ENCODE measurements around the gene PDE1A. TPM values are rescaled to one million over a fixed set of nuclear protein-coding genes. Genes with fewer than 3 reads are reported as not detected.

PDE1A gene
- total RNA-seq, 2 experiments from 2014 or later: not detected

DNA sequence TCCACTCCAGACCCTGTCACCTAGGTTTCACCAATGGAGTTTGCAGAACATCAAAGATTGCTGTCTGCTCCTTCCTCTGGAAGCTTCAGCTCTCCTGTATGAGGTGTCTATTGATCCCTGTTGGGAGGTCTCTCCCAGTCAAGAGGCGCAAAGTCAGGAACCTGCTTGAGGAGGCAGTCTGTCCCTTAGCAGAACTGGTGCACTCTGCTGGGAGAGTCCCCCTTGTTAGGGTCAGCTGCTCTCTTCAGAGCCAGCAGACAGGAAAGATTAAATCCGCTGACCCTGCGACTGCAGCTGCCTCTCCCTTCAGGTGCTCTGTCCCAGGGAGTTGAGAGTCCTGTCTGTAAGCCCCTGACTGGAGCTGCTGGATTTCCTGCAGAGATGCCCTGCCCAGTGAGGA is 245.5 kb downstream of the PDE1A start:
- no peaks in the 10 kb centered on the region for H3K79me2 ChIP-seq (ENCODE audit: insufficient read depth, low read depth, low read length)
- H3K4me2 ChIP-seq (ENCODE audit: low read length): no peak overlapping the region
- H3K36me3 ChIP-seq (ENCODE audit: insufficient read depth, low read length): no peaks in the 10 kb centered on the region
- no peaks in the 10 kb centered on the region for H3K9me2 ChIP-seq (ENCODE audit: insufficient read depth, low read length)
- CTCF ChIA-PET (ENCODE audit: unreplicated experiment): no interaction called here
- H3K27ac ChIP-seq (ENCODE audit: low read depth, low read length, poor library complexity, severe bottlenecking): no peak overlapping the region
- H3K9me3 ChIP-seq (ENCODE audit: low read length): no peaks in the 10 kb centered on the region
- no TSS peak for BruUV-seq (replicated peaks)
- H3K4me1 ChIP-seq (ENCODE audit: insufficient read depth, low read length, poor library complexity, severe bottlenecking): no peaks in the 10 kb centered on the region
- no peak overlapping the region for H2AFZ ChIP-seq (ENCODE audit: low read length)
- TF ChIP-seq EZH2phosphoT487 (IDR thresholded peaks at IDR 0.05; ENCODE audit: borderline replicate concordance, low read depth, low read length): no peak
- no peaks in the 10 kb centered on the region for H4K20me1 ChIP-seq (ENCODE audit: insufficient read depth, low read length)
- H3K4me3 ChIP-seq (ENCODE audit: low read depth, low read length, poor library complexity, severe bottlenecking): no peak overlapping the region
- DNase-seq (ENCODE audit: low spot score): no peak
- POLR2A ChIA-PET: no interaction called here
- intact Hi-C loops (cut with micrococcal nuclease; ENCODE audit: unreplicated experiment): no loop called here

DNA sequence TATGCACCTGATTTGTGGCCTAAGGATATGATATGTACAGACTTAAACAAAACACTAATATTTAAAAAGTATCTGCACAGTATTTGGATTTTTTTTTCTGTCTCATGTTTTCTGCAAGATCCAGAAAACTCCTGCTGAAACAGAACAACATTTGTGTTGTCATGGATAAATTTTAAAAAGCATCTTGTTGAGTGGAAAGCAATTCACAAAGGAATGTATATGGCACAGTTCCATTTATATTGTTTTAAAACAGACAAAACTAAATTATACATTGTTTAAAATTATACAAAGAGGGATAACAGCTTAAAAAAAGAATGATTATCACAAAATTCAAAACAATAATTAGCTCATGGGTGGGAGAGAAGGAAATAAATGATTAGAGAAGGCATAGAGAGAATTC is 247.7 kb downstream of the PDE1A start:
- no peaks in the 10 kb centered on the region for H3K79me2 ChIP-seq (ENCODE audit: insufficient read depth, low read depth, low read length)
- H2AFZ ChIP-seq (ENCODE audit: low read length): no peak overlapping the region
- no peaks in the 10 kb centered on the region for H3K36me3 ChIP-seq (ENCODE audit: insufficient read depth, low read length)
- H3K9me3 ChIP-seq (ENCODE audit: low read length): no peaks in the 10 kb centered on the region
- no TSS peak for BruUV-seq (replicated peaks)
- H3K4me3 ChIP-seq (ENCODE audit: low read depth, low read length, poor library complexity, severe bottlenecking): no peak overlapping the region
- POLR2A ChIA-PET: interaction anchor here (0.7 to 1.6 kb wide), 2 partner anchors 10 to 401 kb away, joined by 3 read pairs; no protein-coding TSS in a partner anchor
- no peaks in the 10 kb centered on the region for H3K4me1 ChIP-seq (ENCODE audit: insufficient read depth, low read length, poor library complexity, severe bottlenecking)
- H3K9me2 ChIP-seq (ENCODE audit: insufficient read depth, low read length): no peaks in the 10 kb centered on the region
- H3K4me2 ChIP-seq (ENCODE audit: low read length): no peak overlapping the region
- DNase-seq (ENCODE audit: low spot score): no peak
- no peak overlapping the region for H3K27ac ChIP-seq (ENCODE audit: low read depth, low read length, poor library complexity, severe bottlenecking)
- H4K20me1 ChIP-seq (ENCODE audit: insufficient read depth, low read length): no peaks in the 10 kb centered on the region
- CTCF ChIA-PET (ENCODE audit: unreplicated experiment): no interaction called here
- intact Hi-C loops (cut with micrococcal nuclease; ENCODE audit: unreplicated experiment): no loop called here
- no peak for TF ChIP-seq EZH2phosphoT487 (IDR thresholded peaks at IDR 0.05; ENCODE audit: borderline replicate concordance, low read depth, low read length)
- TF ChIP-seq, protein P1, sequence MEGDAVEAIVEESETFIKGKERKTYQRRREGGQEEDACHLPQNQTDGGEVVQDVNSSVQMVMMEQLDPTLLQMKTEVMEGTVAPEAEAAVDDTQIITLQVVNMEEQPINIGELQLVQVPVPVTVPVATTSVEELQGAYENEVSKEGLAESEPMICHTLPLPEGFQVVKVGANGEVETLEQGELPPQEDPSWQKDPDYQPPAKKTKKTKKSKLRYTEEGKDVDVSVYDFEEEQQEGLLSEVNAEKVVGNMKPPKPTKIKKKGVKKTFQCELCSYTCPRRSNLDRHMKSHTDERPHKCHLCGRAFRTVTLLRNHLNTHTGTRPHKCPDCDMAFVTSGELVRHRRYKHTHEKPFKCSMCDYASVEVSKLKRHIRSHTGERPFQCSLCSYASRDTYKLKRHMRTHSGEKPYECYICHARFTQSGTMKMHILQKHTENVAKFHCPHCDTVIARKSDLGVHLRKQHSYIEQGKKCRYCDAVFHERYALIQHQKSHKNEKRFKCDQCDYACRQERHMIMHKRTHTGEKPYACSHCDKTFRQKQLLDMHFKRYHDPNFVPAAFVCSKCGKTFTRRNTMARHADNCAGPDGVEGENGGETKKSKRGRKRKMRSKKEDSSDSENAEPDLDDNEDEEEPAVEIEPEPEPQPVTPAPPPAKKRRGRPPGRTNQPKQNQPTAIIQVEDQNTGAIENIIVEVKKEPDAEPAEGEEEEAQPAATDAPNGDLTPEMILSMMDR (conservative IDR thresholded peaks at IDR 0.05; ENCODE audit: low read length): no peak

DNA sequence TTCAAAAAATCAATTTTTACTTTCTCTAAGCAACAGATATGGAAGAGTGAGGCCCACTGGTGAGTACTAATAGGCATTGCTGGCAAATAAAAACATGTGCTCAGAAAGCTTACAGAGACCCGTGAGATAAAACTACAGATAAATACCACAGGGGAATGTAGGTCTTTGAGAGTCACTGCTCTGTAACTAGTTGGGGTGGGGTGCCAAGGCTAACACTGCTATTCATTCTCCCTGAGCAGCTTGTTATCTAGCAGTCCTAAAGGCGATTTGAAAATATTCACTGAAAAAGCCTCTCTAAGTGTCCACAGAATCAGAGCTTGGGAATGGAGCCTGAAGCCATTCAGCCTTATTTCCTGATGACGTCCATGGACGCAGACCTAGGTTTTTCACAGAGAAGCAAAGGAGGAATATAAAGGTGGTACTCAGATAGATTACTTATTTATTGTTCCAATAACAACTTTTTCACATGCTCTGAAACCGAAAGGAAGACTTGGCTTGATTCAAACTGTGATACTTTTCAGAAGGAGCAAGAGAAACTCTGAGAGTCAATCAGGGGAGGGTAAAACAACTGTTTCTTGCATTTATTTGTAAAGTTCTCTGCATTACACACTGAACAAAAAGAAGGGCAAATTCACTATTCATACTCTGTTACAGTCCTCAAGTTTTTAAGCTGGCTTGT is 252.8 kb downstream of the PDE1A start:
- intact Hi-C loops (cut with micrococcal nuclease; ENCODE audit: unreplicated experiment): no loop called here
- Histone ChIP-seq H3K4me3 (ENCODE audit: low read depth, low read length, poor library complexity, severe bottlenecking) (no peak overlapping the region), H3K9me3 (ENCODE audit: low read length) (no peaks in the 10 kb centered on the region), H3K79me2 (ENCODE audit: insufficient read depth, low read depth, low read length) (no peaks in the 10 kb centered on the region), H3K4me1 (ENCODE audit: insufficient read depth, low read length, poor library complexity, severe bottlenecking) (no peaks in the 10 kb centered on the region), H2AFZ (ENCODE audit: low read length) (no peak overlapping the region), H3K27ac (ENCODE audit: low read depth, low read length, poor library complexity, severe bottlenecking) (no peak overlapping the region), H3K36me3 (ENCODE audit: insufficient read depth, low read length) (no peaks in the 10 kb centered on the region), H3K4me2 (ENCODE audit: low read length) (no peak overlapping the region), H4K20me1 (ENCODE audit: insufficient read depth, low read length) (no peaks in the 10 kb centered on the region), H3K9me2 (ENCODE audit: insufficient read depth, low read length) (no peaks in the 10 kb centered on the region)
- DNase-seq (ENCODE audit: low spot score): no peak
- TF ChIP-seq, protein P1 (conservative IDR thresholded peaks at IDR 0.05; ENCODE audit: low read length): no peak
- TF ChIP-seq EZH2phosphoT487 (IDR thresholded peaks at IDR 0.05; ENCODE audit: borderline replicate concordance, low read depth, low read length): no peak
- CTCF ChIA-PET (ENCODE audit: unreplicated experiment): no interaction called here
- POLR2A ChIA-PET: interaction anchor here (0.5 to 1.1 kb wide), 2 partner anchors 11 to 738 kb away, joined by 3 to 5 read pairs; no protein-coding TSS in a partner anchor
- BruUV-seq (replicated peaks): no TSS peak
